ENCODE results near the gene SERGEF.

GRCh38 chr11:17853280-17853679 is 159.6 kb downstream of the SERGEF start:
- TF ChIP-seq POLR2A (IDR thresholded peaks at IDR 0.05) (no peak), EP300 (IDR thresholded peaks at IDR 0.05) (no peak)
